HepG2 (cell line): Measurements from ENCODE around the gene ABCA3. TPM values are rescaled to one million over a fixed set of nuclear protein-coding genes. Genes with fewer than 3 reads are reported as not detected.

Experiments
- ARHGAP35 ChIP-seq: sonication (generic); formaldehyde crosslinking; IDR thresholded peaks from 2 replicates; pipeline ENCODE4 v1.9.0; 2022; ENCODE audit warnings: mild to moderate bottlenecking, inconsistent platforms, moderate library complexity, missing genetic modification reagents, borderline replicate concordance
- CHD4 ChIP-seq: fragments of 200-600 bp; sonication (generic); IDR thresholded peaks from 2 replicates; pipeline ENCODE4 v1.7.0; 2017; ENCODE audit warnings: mild to moderate bottlenecking, low read length, borderline replicate concordance
- HMG20A ChIP-seq: IDR thresholded peaks from 2 replicates; pipeline ENCODE4 v1.6.1; 2016; ENCODE audit warnings: borderline replicate concordance
- MAFK ChIP-seq, 2 experiments: IDR thresholded peaks in 1 of 2; conservative IDR thresholded peaks in 1 of 2; 2 replicates each; pipeline ENCODE4 v1.6.1; 2011; ENCODE audit warnings: improper control_type of control experiment in 2 of 2, low read length in 2 of 2
- MED1 ChIP-seq: sonication (generic); formaldehyde crosslinking; IDR thresholded peaks from 2 replicates; pipeline ENCODE4 v1.4.0; 2020; ENCODE audit warnings: missing genetic modification reagents
- NPAS2 ChIP-seq: sonication (generic); formaldehyde crosslinking; IDR thresholded peaks from 2 replicates; pipeline ENCODE4 v1.8.0; 2022; ENCODE audit warnings: mild to moderate bottlenecking, missing genetic modification reagents, borderline replicate concordance
- PAWR ChIP-seq: sonication (generic); formaldehyde crosslinking; IDR thresholded peaks from 2 replicates; pipeline ENCODE4 v1.4.0; 2020; ENCODE audit warnings: missing genetic modification reagents, mild to moderate bottlenecking, borderline replicate concordance
- ZNF17 ChIP-seq: sonication (generic); formaldehyde crosslinking; IDR thresholded peaks from 2 replicates; pipeline ENCODE4 v1.5.0; 2020; ENCODE audit warnings: mild to moderate bottlenecking, missing genetic modification reagents
- ZNF329 ChIP-seq: sonication (generic); formaldehyde crosslinking; IDR thresholded peaks from 2 replicates; pipeline ENCODE4 v1.9.0; 2021; ENCODE audit warnings: low read depth, mild to moderate bottlenecking, missing genetic modification reagents
- ZNF34 ChIP-seq: sonication (generic); formaldehyde crosslinking; IDR thresholded peaks from 2 replicates; pipeline ENCODE4 v1.4.0; 2020; ENCODE audit warnings: mild to moderate bottlenecking, missing genetic modification reagents, borderline replicate concordance
- ZNF782 ChIP-seq: sonication (generic); formaldehyde crosslinking; IDR thresholded peaks from 2 replicates; pipeline ENCODE4 v1.4.0; 2020; ENCODE audit warnings: missing genetic modification reagents, mild to moderate bottlenecking, borderline replicate concordance
- polyA plus RNA-seq, 8 experiments: library from polyadenylated mRNA; depleted of rRNA in 3 of 8; stranded (reverse) in 7 of 8; unstranded in 1 of 8; fragments of >200 nt; fragmentation: Illumina TruSeq in 4 of 8; extraction: Trizol in 4 of 8; gene quantifications; 2 replicates each; pipeline versions ENCODE4 v1.2.1 to v1.2.3, GENCODE V29; 2011 to 2016; ENCODE audit warnings: low read depth in 4 of 8, missing spikeins in 1 of 8, mixed read lengths in 1 of 8; ENCODE audit not compliant: insufficient read depth in 1 of 8
- total RNA-seq, 5 experiments: library from RNA; depleted of rRNA; stranded (reverse); fragments of >200 nt; fragmentation: Illumina TruSeq; extraction: Trizol; gene quantifications; 2 replicates each; pipeline ENCODE4 v1.2.3, GENCODE V29; 2016; ENCODE audit warnings: low read depth in 1 of 5
- TF ChIP-seq, protein P1 (sequence below): IDR thresholded peaks from 2 replicates; pipeline ENCODE4 v1.6.1; 2016; ENCODE audit warnings: mild to moderate bottlenecking, missing biosample characterization, missing genetic modification reagents
- TF ChIP-seq, protein P2 (sequence below): sonication (generic); formaldehyde crosslinking; IDR thresholded peaks from 2 replicates; pipeline ENCODE4 v1.4.0; 2020; ENCODE audit warnings: mild to moderate bottlenecking, missing genetic modification reagents
- TF ChIP-seq, protein P3 (sequence below): sonication (generic); formaldehyde crosslinking; IDR thresholded peaks from 2 replicates; pipeline ENCODE4 v1.8.1; 2023; ENCODE audit warnings: missing genetic modification reagents, mild to moderate bottlenecking, borderline replicate concordance
- TF ChIP-seq, protein P4 (sequence below): sonication (generic); formaldehyde crosslinking; IDR thresholded peaks from 2 replicates; pipeline ENCODE4 v1.9.0; 2021; ENCODE audit warnings: missing genetic modification reagents, mild to moderate bottlenecking, borderline replicate concordance
- TF ChIP-seq, protein P5 (sequence below): sonication (generic); formaldehyde crosslinking; IDR thresholded peaks from 2 replicates; pipeline ENCODE4 v1.5.1; 2020; ENCODE audit warnings: missing genetic modification reagents, mild to moderate bottlenecking, borderline replicate concordance
- TF ChIP-seq, protein P6 (sequence below): sonication (generic); formaldehyde crosslinking; IDR thresholded peaks from 2 replicates; pipeline ENCODE4 v1.4.0; 2020; ENCODE audit warnings: missing genetic modification reagents
- TF ChIP-seq, protein P7 (sequence below): sonication (generic); formaldehyde crosslinking; IDR thresholded peaks from 2 replicates; pipeline ENCODE4 v1.4.0; 2020; ENCODE audit warnings: mild to moderate bottlenecking, missing genetic modification reagents

ABCA3 gene
- total and polyA plus RNA-seq, 2 of the 13 experiments (the other 11 are each of a cell fraction or from before 2014, with no cell fraction given) = 0.60 to 1.5 TPM

DNA sequence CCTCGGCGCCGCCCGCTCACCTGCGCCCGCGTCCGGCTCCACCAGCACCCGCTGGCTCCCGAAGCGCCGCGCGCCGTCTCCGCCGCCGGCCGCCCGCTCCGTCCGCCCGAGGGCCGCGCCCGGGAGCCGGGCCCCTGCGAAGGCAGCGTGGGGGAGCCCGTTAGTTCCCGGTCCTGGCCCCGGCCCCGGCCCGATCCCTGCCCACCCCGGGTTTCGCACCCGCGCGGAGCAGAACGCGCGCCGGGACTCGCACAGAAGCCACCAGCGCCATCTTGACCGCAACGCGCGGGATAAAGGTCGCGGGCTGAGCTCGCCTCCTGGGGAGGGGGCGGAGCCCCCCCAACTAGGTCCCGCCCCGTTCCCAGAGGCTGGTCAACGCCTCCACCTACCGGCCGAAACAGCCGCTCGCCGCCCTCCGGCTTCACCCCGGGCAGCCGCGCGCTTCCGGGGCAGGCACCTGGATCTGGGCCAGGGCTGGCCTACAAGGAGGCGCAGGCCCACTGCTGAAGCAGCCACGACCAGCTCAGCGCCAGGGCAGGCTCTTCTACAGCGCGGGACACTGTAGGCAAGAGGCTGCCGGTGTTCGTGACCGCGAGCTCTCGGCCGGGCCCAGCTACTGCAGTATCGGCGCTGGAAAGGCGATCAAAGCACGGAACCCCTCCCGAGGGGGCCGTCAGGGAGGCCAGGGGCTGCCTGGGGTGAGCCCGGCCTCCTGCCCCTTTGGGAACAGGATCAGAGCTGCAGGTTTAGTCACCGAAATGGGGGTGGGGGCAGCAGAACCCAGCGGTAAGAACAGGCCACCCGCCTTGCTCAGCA is 89.0 kb downstream of the ABCA3 start, which contains the start of gene ECI1 (continued):
- TF ChIP-seq ARHGAP35 (CRISPR knock-in tag) = peak; percentile 44; the same call in 1 of the 2 replicates
- no peak for TF ChIP-seq HMG20A
- TF ChIP-seq CHD4 = no peak
- peak; percentile 78; the same call in 1 of the 2 replicates for TF ChIP-seq ZNF329
- TF ChIP-seq, protein P1, sequence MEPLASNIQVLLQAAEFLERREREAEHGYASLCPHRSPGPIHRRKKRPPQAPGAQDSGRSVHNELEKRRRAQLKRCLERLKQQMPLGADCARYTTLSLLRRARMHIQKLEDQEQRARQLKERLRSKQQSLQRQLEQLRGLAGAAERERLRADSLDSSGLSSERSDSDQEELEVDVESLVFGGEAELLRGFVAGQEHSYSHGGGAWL (CRISPR knock-in tag) = peak; percentile 61; the same call in 1 of the 2 replicates
- TF ChIP-seq, protein P2, sequence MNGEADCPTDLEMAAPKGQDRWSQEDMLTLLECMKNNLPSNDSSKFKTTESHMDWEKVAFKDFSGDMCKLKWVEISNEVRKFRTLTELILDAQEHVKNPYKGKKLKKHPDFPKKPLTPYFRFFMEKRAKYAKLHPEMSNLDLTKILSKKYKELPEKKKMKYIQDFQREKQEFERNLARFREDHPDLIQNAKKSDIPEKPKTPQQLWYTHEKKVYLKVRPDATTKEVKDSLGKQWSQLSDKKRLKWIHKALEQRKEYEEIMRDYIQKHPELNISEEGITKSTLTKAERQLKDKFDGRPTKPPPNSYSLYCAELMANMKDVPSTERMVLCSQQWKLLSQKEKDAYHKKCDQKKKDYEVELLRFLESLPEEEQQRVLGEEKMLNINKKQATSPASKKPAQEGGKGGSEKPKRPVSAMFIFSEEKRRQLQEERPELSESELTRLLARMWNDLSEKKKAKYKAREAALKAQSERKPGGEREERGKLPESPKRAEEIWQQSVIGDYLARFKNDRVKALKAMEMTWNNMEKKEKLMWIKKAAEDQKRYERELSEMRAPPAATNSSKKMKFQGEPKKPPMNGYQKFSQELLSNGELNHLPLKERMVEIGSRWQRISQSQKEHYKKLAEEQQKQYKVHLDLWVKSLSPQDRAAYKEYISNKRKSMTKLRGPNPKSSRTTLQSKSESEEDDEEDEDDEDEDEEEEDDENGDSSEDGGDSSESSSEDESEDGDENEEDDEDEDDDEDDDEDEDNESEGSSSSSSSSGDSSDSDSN (CRISPR knock-in tag) = peak; percentile 95
- no peak for TF ChIP-seq ZNF34 (CRISPR knock-in tag)
- TF ChIP-seq, protein P3, sequence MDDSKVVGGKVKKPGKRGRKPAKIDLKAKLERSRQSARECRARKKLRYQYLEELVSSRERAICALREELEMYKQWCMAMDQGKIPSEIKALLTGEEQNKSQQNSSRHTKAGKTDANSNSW (CRISPR knock-in tag) = peak; percentile 62; the same call in 1 of the 2 replicates
- TF ChIP-seq PAWR (CRISPR knock-in tag) = no peak
- TF ChIP-seq, protein P4, sequence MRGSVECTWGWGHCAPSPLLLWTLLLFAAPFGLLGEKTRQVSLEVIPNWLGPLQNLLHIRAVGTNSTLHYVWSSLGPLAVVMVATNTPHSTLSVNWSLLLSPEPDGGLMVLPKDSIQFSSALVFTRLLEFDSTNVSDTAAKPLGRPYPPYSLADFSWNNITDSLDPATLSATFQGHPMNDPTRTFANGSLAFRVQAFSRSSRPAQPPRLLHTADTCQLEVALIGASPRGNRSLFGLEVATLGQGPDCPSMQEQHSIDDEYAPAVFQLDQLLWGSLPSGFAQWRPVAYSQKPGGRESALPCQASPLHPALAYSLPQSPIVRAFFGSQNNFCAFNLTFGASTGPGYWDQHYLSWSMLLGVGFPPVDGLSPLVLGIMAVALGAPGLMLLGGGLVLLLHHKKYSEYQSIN = no peak
- TF ChIP-seq MED1 (CRISPR knock-in tag) = peak; percentile 87
- TF ChIP-seq ZNF17 = no peak
- TF ChIP-seq, protein P5, sequence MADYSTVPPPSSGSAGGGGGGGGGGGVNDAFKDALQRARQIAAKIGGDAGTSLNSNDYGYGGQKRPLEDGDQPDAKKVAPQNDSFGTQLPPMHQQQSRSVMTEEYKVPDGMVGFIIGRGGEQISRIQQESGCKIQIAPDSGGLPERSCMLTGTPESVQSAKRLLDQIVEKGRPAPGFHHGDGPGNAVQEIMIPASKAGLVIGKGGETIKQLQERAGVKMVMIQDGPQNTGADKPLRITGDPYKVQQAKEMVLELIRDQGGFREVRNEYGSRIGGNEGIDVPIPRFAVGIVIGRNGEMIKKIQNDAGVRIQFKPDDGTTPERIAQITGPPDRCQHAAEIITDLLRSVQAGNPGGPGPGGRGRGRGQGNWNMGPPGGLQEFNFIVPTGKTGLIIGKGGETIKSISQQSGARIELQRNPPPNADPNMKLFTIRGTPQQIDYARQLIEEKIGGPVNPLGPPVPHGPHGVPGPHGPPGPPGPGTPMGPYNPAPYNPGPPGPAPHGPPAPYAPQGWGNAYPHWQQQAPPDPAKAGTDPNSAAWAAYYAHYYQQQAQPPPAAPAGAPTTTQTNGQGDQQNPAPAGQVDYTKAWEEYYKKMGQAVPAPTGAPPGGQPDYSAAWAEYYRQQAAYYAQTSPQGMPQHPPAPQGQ (CRISPR knock-in tag) = no peak
- TF ChIP-seq, protein P6, sequence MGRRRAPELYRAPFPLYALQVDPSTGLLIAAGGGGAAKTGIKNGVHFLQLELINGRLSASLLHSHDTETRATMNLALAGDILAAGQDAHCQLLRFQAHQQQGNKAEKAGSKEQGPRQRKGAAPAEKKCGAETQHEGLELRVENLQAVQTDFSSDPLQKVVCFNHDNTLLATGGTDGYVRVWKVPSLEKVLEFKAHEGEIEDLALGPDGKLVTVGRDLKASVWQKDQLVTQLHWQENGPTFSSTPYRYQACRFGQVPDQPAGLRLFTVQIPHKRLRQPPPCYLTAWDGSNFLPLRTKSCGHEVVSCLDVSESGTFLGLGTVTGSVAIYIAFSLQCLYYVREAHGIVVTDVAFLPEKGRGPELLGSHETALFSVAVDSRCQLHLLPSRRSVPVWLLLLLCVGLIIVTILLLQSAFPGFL (CRISPR knock-in tag) = no peak
- no peak for TF ChIP-seq MAFK (conservative IDR thresholded peaks at IDR 0.05 in 1 of 2, IDR thresholded peaks at IDR 0.05 in 1 of 2; ENCODE audit: low read length in 2 of 2)
- no peak; the same call in 1 of the 2 replicates for TF ChIP-seq ZNF782 (CRISPR knock-in tag)
- TF ChIP-seq NPAS2 = no peak
- TF ChIP-seq, protein P7, sequence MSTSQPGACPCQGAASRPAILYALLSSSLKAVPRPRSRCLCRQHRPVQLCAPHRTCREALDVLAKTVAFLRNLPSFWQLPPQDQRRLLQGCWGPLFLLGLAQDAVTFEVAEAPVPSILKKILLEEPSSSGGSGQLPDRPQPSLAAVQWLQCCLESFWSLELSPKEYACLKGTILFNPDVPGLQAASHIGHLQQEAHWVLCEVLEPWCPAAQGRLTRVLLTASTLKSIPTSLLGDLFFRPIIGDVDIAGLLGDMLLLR (CRISPR knock-in tag) = peak; percentile 71; the same call in 1 of the 2 replicates
